ENCODE data around the gene BCAS3.

BCAS3 gene

GRCh38 chr17:61387511-61388305, 710.1 kb downstream of the BCAS3 start:
- H3K9me3 ChIP-seq (ENCODE audit: control extremely low read depth in 1 of 5, control insufficient read depth in 4 of 5, insufficient read depth in 2 of 5, low read depth in 1 of 5, low read length in 4 of 5): no peaks in the 10 kb centered on the region
- CTCF ChIA-PET: interaction anchor here (0.6 kb wide), 1 partner anchor 190 kb away, joined by 3 read pairs; no protein-coding TSS in a partner anchor

GRCh38 chr17:61388561-61389356, 711.1 kb downstream of the BCAS3 start:
- Histone ChIP-seq H3K36me3 (ENCODE audit: control insufficient read depth in 4 of 4, insufficient read depth in 4 of 4, low read length in 3 of 4) (no peaks in the 10 kb centered on the region), H3K4me3 (ENCODE audit: control insufficient read depth in 1 of 7, extremely low read depth in 1 of 7, insufficient read depth in 4 of 7, low read depth in 2 of 7, low read length in 6 of 7) (no peak overlapping the region), H3K27me3 (replicated peaks in 2 of 5; ENCODE audit: control insufficient read depth in 4 of 5, insufficient read depth in 5 of 5, low read length in 4 of 5) (peaks cover 0 to 27% (median 12%) of the 10 kb centered on the region in 5 experiments), H3K4me1 (ENCODE audit: control extremely low read depth in 1 of 4, control insufficient read depth in 4 of 4, insufficient read depth in 4 of 4, low read length in 3 of 4) (peaks cover 0 to 9% (median 1%) of the 10 kb centered on the region in 4 experiments), H3K9me3 (ENCODE audit: control extremely low read depth in 1 of 5, control insufficient read depth in 4 of 5, insufficient read depth in 2 of 5, low read depth in 1 of 5, low read length in 4 of 5) (no peaks in the 10 kb centered on the region), H3K27ac (ENCODE audit: insufficient read depth in 1 of 2, low read depth in 1 of 2, low read length in 2 of 2, poor library complexity in 1 of 2, severe bottlenecking in 2 of 2) (no peak overlapping the region)
- WGBS (ENCODE audit: insufficient coverage): 93% methylated on average over 8 of the region's 21 CpGs
- CTCF ChIA-PET: interaction anchor here (1.0 to 1.2 kb wide), 2 partner anchors 26 to 50 kb away, joined by 3 read pairs; no protein-coding TSS in a partner anchor
- no peak for DNase-seq
- POLR2A ChIA-PET: no interaction called here

More at GRCh38 chr17:61387511-61388305, 710.1 kb downstream of the BCAS3 start:
- no peak overlapping the region for H3K4me3 ChIP-seq (ENCODE audit: control insufficient read depth in 1 of 7, extremely low read depth in 1 of 7, insufficient read depth in 4 of 7, low read depth in 2 of 7, low read length in 6 of 7)
- no peak overlapping the region for H3K27ac ChIP-seq (ENCODE audit: insufficient read depth in 1 of 2, low read depth in 1 of 2, low read length in 2 of 2, poor library complexity in 1 of 2, severe bottlenecking in 2 of 2)
- POLR2A ChIA-PET: no interaction called here
- peaks cover 0 to 3% (median 1%) of the 10 kb centered on the region in 4 experiments for H3K4me1 ChIP-seq (ENCODE audit: control extremely low read depth in 1 of 4, control insufficient read depth in 4 of 4, insufficient read depth in 4 of 4, low read length in 3 of 4)
- no peak for DNase-seq
- 87% methylated on average over 8 of the region's 11 CpGs for WGBS (ENCODE audit: insufficient coverage)
- no peaks in the 10 kb centered on the region for H3K36me3 ChIP-seq (ENCODE audit: control insufficient read depth in 4 of 4, insufficient read depth in 4 of 4, low read length in 3 of 4)
- peaks cover 0 to 23% (median 11%) of the 10 kb centered on the region in 5 experiments for H3K27me3 ChIP-seq (replicated peaks in 2 of 5; ENCODE audit: control insufficient read depth in 4 of 5, insufficient read depth in 5 of 5, low read length in 4 of 5)

GRCh38 chr17:61389670-61390478, 712.2 kb downstream of the BCAS3 start:
- H3K4me1 ChIP-seq (ENCODE audit: control extremely low read depth in 1 of 4, control insufficient read depth in 4 of 4, insufficient read depth in 4 of 4, low read length in 3 of 4): peaks cover 0 to 9% (median 1%) of the 10 kb centered on the region in 4 experiments
- H3K27ac ChIP-seq (ENCODE audit: insufficient read depth in 1 of 2, low read depth in 1 of 2, low read length in 2 of 2, poor library complexity in 1 of 2, severe bottlenecking in 2 of 2): no peak overlapping the region
- peak overlapping the region in 2 of 7 experiments; percentile 29 to 36 for H3K4me3 ChIP-seq (ENCODE audit: control insufficient read depth in 1 of 7, extremely low read depth in 1 of 7, insufficient read depth in 4 of 7, low read depth in 2 of 7, low read length in 6 of 7)
- ChIA-PET CTCF (interaction anchor here (0.7 to 3.2 kb wide), 8 partner anchors 10 to 672 kb away, joined by 3 to 13 read pairs (median 3); no protein-coding TSS in a partner anchor), POLR2A (no interaction called here)
- WGBS (ENCODE audit: insufficient coverage): 23% methylated on average over 24 of the region's 25 CpGs
- peak in 2 of 3 donors; percentile 59 to 64 for DNase-seq
- H3K27me3 ChIP-seq (replicated peaks in 2 of 5; ENCODE audit: control insufficient read depth in 4 of 5, insufficient read depth in 5 of 5, low read length in 4 of 5): peaks cover 0 to 38% (median 18%) of the 10 kb centered on the region in 5 experiments
- H3K36me3 ChIP-seq (ENCODE audit: control insufficient read depth in 4 of 4, insufficient read depth in 4 of 4, low read length in 3 of 4): no peaks in the 10 kb centered on the region
- H3K9me3 ChIP-seq (ENCODE audit: control extremely low read depth in 1 of 5, control insufficient read depth in 4 of 5, insufficient read depth in 2 of 5, low read depth in 1 of 5, low read length in 4 of 5): no peaks in the 10 kb centered on the region

- Histone ChIP-seq H3K4me3 (ENCODE audit: control insufficient read depth in 1 of 7, extremely low read depth in 1 of 7, insufficient read depth in 4 of 7, low read depth in 2 of 7, low read length in 6 of 7) (no peak overlapping the region), H3K4me1 (ENCODE audit: control extremely low read depth in 1 of 4, control insufficient read depth in 4 of 4, insufficient read depth in 4 of 4, low read length in 3 of 4) (peaks cover 0 to 9% (median 1%) of the 10 kb centered on the region in 4 experiments), H3K27ac (ENCODE audit: insufficient read depth in 1 of 2, low read depth in 1 of 2, low read length in 2 of 2, poor library complexity in 1 of 2, severe bottlenecking in 2 of 2) (no peak overlapping the region), H3K9me3 (ENCODE audit: control extremely low read depth in 1 of 5, control insufficient read depth in 4 of 5, insufficient read depth in 2 of 5, low read depth in 1 of 5, low read length in 4 of 5) (peaks cover 0 to 3% (median 0%) of the 10 kb centered on the region in 5 experiments), H3K36me3 (ENCODE audit: control insufficient read depth in 4 of 4, insufficient read depth in 4 of 4, low read length in 3 of 4) (no peaks in the 10 kb centered on the region), H3K27me3 (replicated peaks in 2 of 5; ENCODE audit: control insufficient read depth in 4 of 5, insufficient read depth in 5 of 5, low read length in 4 of 5) (peaks cover 0 to 43% (median 24%) of the 10 kb centered on the region in 5 experiments)
- 99% methylated on average over 8 of the region's 11 CpGs for WGBS (ENCODE audit: insufficient coverage)
- ChIA-PET CTCF (interaction anchor here (1.1 to 3.2 kb wide), 5 partner anchors 10 to 672 kb away, joined by 3 to 13 read pairs (median 4); no protein-coding TSS in a partner anchor), POLR2A (no interaction called here)
- DNase-seq: no peak
Measured at GRCh38 chr17:61390479-61390791, 712.8 kb downstream of the BCAS3 start.

GRCh38 chr17:61391595-61392291, 714.1 kb downstream of the BCAS3 start:
- peaks cover 0 to 57% (median 30%) of the 10 kb centered on the region in 5 experiments for H3K27me3 ChIP-seq (replicated peaks in 2 of 5; ENCODE audit: control insufficient read depth in 4 of 5, insufficient read depth in 5 of 5, low read length in 4 of 5)
- H3K4me1 ChIP-seq (ENCODE audit: control extremely low read depth in 1 of 4, control insufficient read depth in 4 of 4, insufficient read depth in 4 of 4, low read length in 3 of 4): peaks cover 0 to 11% (median 3%) of the 10 kb centered on the region in 4 experiments
- H3K9me3 ChIP-seq (ENCODE audit: control extremely low read depth in 1 of 5, control insufficient read depth in 4 of 5, insufficient read depth in 2 of 5, low read depth in 1 of 5, low read length in 4 of 5): peaks cover 0 to 5% (median 0%) of the 10 kb centered on the region in 5 experiments
- H3K4me3 ChIP-seq (ENCODE audit: control insufficient read depth in 1 of 7, extremely low read depth in 1 of 7, insufficient read depth in 4 of 7, low read depth in 2 of 7, low read length in 6 of 7): no peak overlapping the region
- ChIA-PET POLR2A (no interaction called here), CTCF (interaction anchor here (0.7 to 3.2 kb wide), 2 partner anchors 11 to 463 kb away, joined by 3 to 13 read pairs; no protein-coding TSS in a partner anchor)
- no peak for DNase-seq
- H3K27ac ChIP-seq (ENCODE audit: insufficient read depth in 1 of 2, low read depth in 1 of 2, low read length in 2 of 2, poor library complexity in 1 of 2, severe bottlenecking in 2 of 2): no peak overlapping the region
- H3K36me3 ChIP-seq (ENCODE audit: control insufficient read depth in 4 of 4, insufficient read depth in 4 of 4, low read length in 3 of 4): no peaks in the 10 kb centered on the region
- 97% methylated on average over 16 of the region's 19 CpGs for WGBS (ENCODE audit: insufficient coverage)

- Histone ChIP-seq H3K27me3 (replicated peaks in 2 of 5; ENCODE audit: control insufficient read depth in 4 of 5, insufficient read depth in 5 of 5, low read length in 4 of 5) (peaks cover 0 to 66% (median 32%) of the 10 kb centered on the region in 5 experiments), H3K27ac (ENCODE audit: insufficient read depth in 1 of 2, low read depth in 1 of 2, low read length in 2 of 2, poor library complexity in 1 of 2, severe bottlenecking in 2 of 2) (no peak overlapping the region), H3K4me1 (ENCODE audit: control extremely low read depth in 1 of 4, control insufficient read depth in 4 of 4, insufficient read depth in 4 of 4, low read length in 3 of 4) (peaks cover 0 to 20% (median 10%) of the 10 kb centered on the region in 4 experiments), H3K9me3 (ENCODE audit: control extremely low read depth in 1 of 5, control insufficient read depth in 4 of 5, insufficient read depth in 2 of 5, low read depth in 1 of 5, low read length in 4 of 5) (peaks cover 0 to 5% (median 0%) of the 10 kb centered on the region in 5 experiments), H3K4me3 (ENCODE audit: control insufficient read depth in 1 of 7, extremely low read depth in 1 of 7, insufficient read depth in 4 of 7, low read depth in 2 of 7, low read length in 6 of 7) (no peak overlapping the region), H3K36me3 (ENCODE audit: control insufficient read depth in 4 of 4, insufficient read depth in 4 of 4, low read length in 3 of 4) (no peaks in the 10 kb centered on the region)
- CTCF ChIA-PET: interaction anchor here (2.3 kb wide), 1 partner anchor 12 kb away, joined by 7 read pairs; no protein-coding TSS in a partner anchor
- DNase-seq: no peak
- 72% methylated on average over 3 of the region's 3 CpGs for WGBS (ENCODE audit: insufficient coverage)
- POLR2A ChIA-PET: no interaction called here
Measured at GRCh38 chr17:61392679-61393078, 715.0 kb downstream of the BCAS3 start.

All from common myeloid progenitor, CD34-positive (primary cell).